DOHH2 (cell line): ENCODE measurements around the gene PPIP5K1.

ENCODE experiments used
- CTCF ChIP-seq: fragments of 200-600 bp; sonication (generic); IDR thresholded peaks from one replicate; pipeline ENCODE4 v1.5.1; 2014; ENCODE audit warnings: antibody characterized with exemption, mild to moderate bottlenecking, low read depth, low read length; ENCODE audit not compliant: poor library complexity, severe bottlenecking
- EZH2phosphoT487 ChIP-seq: fragments of 200-600 bp; sonication (generic); IDR thresholded peaks from 2 replicates; pipeline ENCODE4 v1.6.1; 2017; ENCODE audit warnings: borderline replicate concordance, mild to moderate bottlenecking, antibody characterized with exemption, low read length, moderate library complexity, mixed read lengths

- no peak for TF ChIP-seq CTCF
- TF ChIP-seq EZH2phosphoT487: no peak
These were observed 73.8 kb downstream of the PPIP5K1 start for GRCh38 chr15:43516185-43516584.
